ENCODE data around the gene SCN2B. TPM values are rescaled to one million over a fixed set of nuclear protein-coding genes. Genes with fewer than 3 reads are reported as not detected.

Gene SCN2B
- total and polyA plus RNA-seq, 12 donors, result 2.9 to 26.7 (median 16.1) TPM

- Histone ChIP-seq H3K36me3 (peaks cover 0 to 22% (median 0%) of the 10 kb centered on the region in 9 donors), H3K9me3 (no peaks in the 10 kb centered on the region), H3K4me1 (peaks cover 0 to 96% (median 16%) of the 10 kb centered on the region in 9 donors), H3K27me3 (no peaks in the 10 kb centered on the region), H3K4me3 (peak overlapping the region in 1 of 10 donors; percentile 16), H3K27ac (peak overlapping the region in 2 of 10 donors; percentile 27 to 85)
- ATAC-seq (peak in 1 of 8 donors; percentile 39), DNase-seq (no peak)
- intact Hi-C loops (cut with DNase I), result no loop called here
- TF ChIP-seq, protein P1, sequence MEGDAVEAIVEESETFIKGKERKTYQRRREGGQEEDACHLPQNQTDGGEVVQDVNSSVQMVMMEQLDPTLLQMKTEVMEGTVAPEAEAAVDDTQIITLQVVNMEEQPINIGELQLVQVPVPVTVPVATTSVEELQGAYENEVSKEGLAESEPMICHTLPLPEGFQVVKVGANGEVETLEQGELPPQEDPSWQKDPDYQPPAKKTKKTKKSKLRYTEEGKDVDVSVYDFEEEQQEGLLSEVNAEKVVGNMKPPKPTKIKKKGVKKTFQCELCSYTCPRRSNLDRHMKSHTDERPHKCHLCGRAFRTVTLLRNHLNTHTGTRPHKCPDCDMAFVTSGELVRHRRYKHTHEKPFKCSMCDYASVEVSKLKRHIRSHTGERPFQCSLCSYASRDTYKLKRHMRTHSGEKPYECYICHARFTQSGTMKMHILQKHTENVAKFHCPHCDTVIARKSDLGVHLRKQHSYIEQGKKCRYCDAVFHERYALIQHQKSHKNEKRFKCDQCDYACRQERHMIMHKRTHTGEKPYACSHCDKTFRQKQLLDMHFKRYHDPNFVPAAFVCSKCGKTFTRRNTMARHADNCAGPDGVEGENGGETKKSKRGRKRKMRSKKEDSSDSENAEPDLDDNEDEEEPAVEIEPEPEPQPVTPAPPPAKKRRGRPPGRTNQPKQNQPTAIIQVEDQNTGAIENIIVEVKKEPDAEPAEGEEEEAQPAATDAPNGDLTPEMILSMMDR (IDR thresholded peaks at IDR 0.05), result no peak
- 77 to 85% methylated on average over 2 of the region's 2 CpGs for WGBS, 2 donors
These were observed 36.3 kb upstream of the SCN2B start for GRCh38 chr11:118212781-118213191.

DNA sequence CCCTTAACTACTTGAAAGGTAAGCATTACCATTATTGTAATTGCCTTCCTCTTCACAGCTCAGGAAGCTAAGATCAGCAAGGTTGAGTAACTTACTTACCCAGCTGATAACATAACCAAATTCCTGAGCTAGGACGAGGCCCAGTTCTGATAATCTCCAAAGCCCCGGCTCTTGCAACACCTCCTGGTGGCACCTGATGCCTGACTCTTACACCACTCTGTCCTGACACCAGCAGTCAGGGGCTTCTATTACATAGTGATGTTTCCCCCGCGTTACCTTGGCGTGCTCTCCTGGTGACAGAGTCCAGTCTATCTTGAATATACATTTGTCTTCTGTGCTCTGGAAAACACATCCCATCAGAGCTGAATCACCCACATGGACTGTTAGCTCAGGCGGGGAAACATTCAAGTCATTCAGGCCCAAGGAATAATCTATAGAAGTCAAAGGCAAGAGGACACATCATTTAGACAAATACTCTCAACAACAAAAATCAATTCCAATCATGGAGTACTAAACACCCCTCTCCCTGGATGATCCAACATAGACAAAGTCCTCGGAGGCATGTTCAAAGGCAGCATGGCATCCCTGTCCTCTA, 35.8 kb upstream of the SCN2B start:
- no peaks in the 10 kb centered on the region for H3K27me3 ChIP-seq
- peaks cover 0 to 96% (median 17%) of the 10 kb centered on the region in 9 donors for H3K4me1 ChIP-seq
- DNase-seq, result peak in 1 of 2 donors; percentile 21
- peak overlapping the region in 6 of 10 donors; percentile 19 to 85 (median 45) for H3K27ac ChIP-seq
- intact Hi-C loops (cut with DNase I), result no loop called here
- ATAC-seq, result peak in 5 of 8 donors; percentile 41 to 86 (median 55)
- H3K9me3 ChIP-seq, result no peaks in the 10 kb centered on the region
- WGBS, 2 donors, result 53 to 71% methylated on average over 7 of the region's 7 CpGs
- peak overlapping the region in 1 of 10 donors; percentile 16 for H3K4me3 ChIP-seq
- TF ChIP-seq, protein P1 (IDR thresholded peaks at IDR 0.05), result no peak
- H3K36me3 ChIP-seq, result peaks cover 0 to 22% (median 0%) of the 10 kb centered on the region in 9 donors

DNA sequence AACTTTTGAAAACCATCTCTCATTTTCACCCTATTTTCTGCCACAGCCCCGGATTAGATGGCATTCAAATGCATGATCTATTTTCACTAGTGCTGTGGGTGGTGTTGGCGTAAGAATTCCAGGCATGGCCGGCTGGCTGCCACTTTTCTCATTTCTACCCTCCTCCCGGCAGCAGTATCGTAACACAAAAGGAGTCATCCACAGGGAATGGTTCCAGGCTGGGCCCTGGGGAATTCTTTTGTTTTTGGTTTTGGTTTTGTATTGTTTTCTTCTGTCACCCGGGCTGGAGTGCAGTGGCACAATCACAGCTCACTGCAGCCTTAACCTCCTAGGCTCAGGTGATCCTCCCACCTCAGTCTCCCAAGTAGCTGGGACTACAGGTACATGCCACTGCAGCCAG, 34.6 kb upstream of the SCN2B start:
- WGBS, 2 donors, result 10 to 19% methylated on average over 6 of the region's 6 CpGs
- Histone ChIP-seq H3K27me3 (no peaks in the 10 kb centered on the region), H3K9me3 (no peaks in the 10 kb centered on the region), H3K36me3 (peaks cover 0 to 22% (median 0%) of the 10 kb centered on the region in 9 donors), H3K4me1 (peaks cover 0 to 96% (median 23%) of the 10 kb centered on the region in 9 donors), H3K4me3 (peak overlapping the region in 1 of 10 donors; percentile 4), H3K27ac (peak overlapping the region in 7 of 10 donors; percentile 33 to 85 (median 64))
- DNase-seq, result peak in 1 of 2 donors; percentile 46
- ATAC-seq, result peak in 6 of 8 donors; percentile 63 to 84 (median 74)
- intact Hi-C loops (cut with DNase I), result no loop called here
- TF ChIP-seq, protein P1 (IDR thresholded peaks at IDR 0.05), result no peak

DNA sequence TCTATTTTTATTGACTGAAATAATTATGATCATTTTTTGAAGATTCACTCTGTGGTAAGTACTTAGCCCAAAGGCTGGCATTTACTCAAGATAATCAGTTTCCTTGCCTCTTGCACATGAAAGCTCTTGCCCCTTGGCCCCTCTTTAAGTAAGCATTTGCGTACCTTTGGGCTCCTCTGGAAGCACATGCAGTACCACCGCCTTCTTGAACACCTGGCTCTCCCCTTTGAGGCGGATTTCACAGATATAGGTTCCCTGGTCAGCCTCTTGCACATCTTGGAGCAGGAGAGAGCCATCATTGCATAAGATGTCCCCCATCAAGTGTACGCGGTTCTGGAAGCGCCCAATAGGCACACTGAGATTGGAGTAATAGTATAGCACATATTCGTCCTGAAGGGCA, 33.9 kb upstream of the SCN2B start:
- ATAC-seq (no peak), DNase-seq (no peak)
- 88 to 94% methylated on average over 7 of the region's 7 CpGs for WGBS, 2 donors
- H3K27ac ChIP-seq, result peak overlapping the region in 7 of 10 donors; percentile 33 to 85 (median 64)
- H3K9me3 ChIP-seq, result no peaks in the 10 kb centered on the region
- peaks cover 0 to 26% (median 0%) of the 10 kb centered on the region in 9 donors for H3K36me3 ChIP-seq
- no peaks in the 10 kb centered on the region for H3K27me3 ChIP-seq
- intact Hi-C loops (cut with DNase I), result no loop called here
- peaks cover 0 to 96% (median 25%) of the 10 kb centered on the region in 9 donors for H3K4me1 ChIP-seq
- no peak overlapping the region for H3K4me3 ChIP-seq
- TF ChIP-seq, protein P1 (IDR thresholded peaks at IDR 0.05), result no peak
